Measurements from ENCODE around the gene ZNF367. TPM values are rescaled to one million over a fixed set of nuclear protein-coding genes. Genes with fewer than 3 reads are reported as not detected.

ZNF367 gene
- total and polyA plus RNA-seq, 9 of the 15 experiments (the other 6 are each of a cell fraction or from before 2014, with no cell fraction given) = 2.7 to 14.4 (median 10.0) TPM

DNA sequence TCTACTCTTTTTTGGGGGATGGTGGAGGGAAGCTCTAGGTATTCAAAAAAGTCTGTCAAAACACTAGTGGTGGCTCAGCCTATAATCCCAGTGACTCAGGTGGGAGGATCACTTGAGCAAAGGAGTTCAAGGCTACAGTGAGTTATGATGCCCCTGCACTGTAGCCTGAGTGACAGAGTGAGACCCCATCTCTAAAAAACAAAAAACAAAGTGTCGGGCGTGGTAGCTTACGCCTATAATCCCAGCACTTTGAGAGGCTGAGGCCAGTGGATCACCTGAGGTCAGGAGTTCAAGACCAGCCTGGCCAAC lies 18.9 kb downstream of the ZNF367 start (continued):
- TF ChIP-seq, protein P1, sequence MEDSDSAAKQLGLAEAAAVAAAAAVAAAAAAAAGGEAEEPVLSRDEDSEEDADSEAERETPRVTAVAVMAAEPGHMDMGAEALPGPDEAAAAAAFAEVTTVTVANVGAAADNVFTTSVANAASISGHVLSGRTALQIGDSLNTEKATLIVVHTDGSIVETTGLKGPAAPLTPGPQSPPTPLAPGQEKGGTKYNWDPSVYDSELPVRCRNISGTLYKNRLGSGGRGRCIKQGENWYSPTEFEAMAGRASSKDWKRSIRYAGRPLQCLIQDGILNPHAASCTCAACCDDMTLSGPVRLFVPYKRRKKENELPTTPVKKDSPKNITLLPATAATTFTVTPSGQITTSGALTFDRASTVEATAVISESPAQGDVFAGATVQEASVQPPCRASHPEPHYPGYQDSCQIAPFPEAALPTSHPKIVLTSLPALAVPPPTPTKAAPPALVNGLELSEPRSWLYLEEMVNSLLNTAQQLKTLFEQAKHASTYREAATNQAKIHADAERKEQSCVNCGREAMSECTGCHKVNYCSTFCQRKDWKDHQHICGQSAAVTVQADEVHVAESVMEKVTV (CRISPR knock-in tag; IDR thresholded peaks at IDR 0.05) = no peak
- no peak for TF ChIP-seq ZKSCAN1 (IDR thresholded peaks at IDR 0.05; ENCODE audit: low read depth, low read length)
- no peak for TF ChIP-seq NCOA4 (IDR thresholded peaks at IDR 0.05; ENCODE audit: partially characterized antibody)
- TF ChIP-seq HMGN3 (IDR thresholded peaks at IDR 0.05; ENCODE audit: borderline replicate concordance, extremely low read depth, insufficient read length, low read depth, low read length) = no peak
- TF ChIP-seq ZNF282 (CRISPR knock-in tag; IDR thresholded peaks at IDR 0.05) = no peak
- no peak for TF ChIP-seq CEBPG (CRISPR knock-in tag; IDR thresholded peaks at IDR 0.05)
- TF ChIP-seq CEBPG (tag; conservative IDR thresholded peaks at IDR 0.05 in 1 of 2, IDR thresholded peaks at IDR 0.05 in 1 of 2) = no peak
- TF ChIP-seq, protein P2, sequence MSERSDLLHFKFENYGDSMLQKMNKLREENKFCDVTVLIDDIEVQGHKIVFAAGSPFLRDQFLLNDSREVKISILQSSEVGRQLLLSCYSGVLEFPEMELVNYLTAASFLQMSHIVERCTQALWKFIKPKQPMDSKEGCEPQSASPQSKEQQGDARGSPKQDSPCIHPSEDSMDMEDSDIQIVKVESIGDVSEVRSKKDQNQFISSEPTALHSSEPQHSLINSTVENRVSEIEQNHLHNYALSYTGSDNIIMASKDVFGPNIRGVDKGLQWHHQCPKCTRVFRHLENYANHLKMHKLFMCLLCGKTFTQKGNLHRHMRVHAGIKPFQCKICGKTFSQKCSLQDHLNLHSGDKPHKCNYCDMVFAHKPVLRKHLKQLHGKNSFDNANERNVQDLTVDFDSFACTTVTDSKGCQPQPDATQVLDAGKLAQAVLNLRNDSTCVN (CRISPR knock-in tag; IDR thresholded peaks at IDR 0.05) = no peak

Measured in K562 (cell line).